ENCODE data around the gene COX6A2. TPM values are rescaled to one million over a fixed set of nuclear protein-coding genes. Genes with fewer than 3 reads are reported as not detected.

Gene COX6A2
- total and polyA plus RNA-seq, 2 experiments from 2014 or later: 6.0 TPM; not detected in 1

DNA sequence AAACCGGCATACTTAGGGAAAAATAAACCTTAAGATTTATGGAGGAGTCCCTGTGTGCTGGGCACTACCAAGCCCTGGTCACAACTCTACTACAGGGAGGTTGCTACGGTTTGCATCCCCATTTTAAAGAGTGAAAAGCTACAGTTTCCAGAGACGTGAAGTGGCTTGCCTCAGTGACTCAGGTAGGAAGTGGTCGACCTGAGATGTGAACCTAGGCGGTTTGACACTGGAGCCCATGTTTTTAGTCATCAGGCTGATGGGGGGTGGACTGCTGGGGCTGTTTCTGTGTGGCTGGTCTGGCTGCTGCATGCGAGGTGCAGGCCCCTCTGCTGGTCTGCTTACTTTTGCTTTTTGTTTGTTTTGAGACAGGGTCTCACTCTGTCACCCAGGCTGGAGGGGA, 6.6 kb downstream of the COX6A2 start:
- Mint-ChIP-seq H3K9me3 (peaks cover 12% of the 10 kb centered on the region), H3K36me3 (ENCODE audit: low read depth) (peaks cover 4% of the 10 kb centered on the region; the same call in 1 of the 3 replicates), H3K27me3 (ENCODE audit: insufficient read depth, low read depth, poor library complexity) (peaks cover 19% of the 10 kb centered on the region), H3K4me3 (no peak overlapping the region), H3K4me1 (no peaks in the 10 kb centered on the region; the same call in 2 of the 3 replicates), H3K27ac (no peak overlapping the region)
- TF ChIP-seq CREB1 (CRISPR knock-in tag; IDR thresholded peaks at IDR 0.05; ENCODE audit: low read depth): no peak
- TF ChIP-seq ZNF114 (CRISPR knock-in tag; IDR thresholded peaks at IDR 0.05): no peak
- no peak for TF ChIP-seq ETS1 (IDR thresholded peaks at IDR 0.05)
- TF ChIP-seq EZH2phosphoT487 (IDR thresholded peaks at IDR 0.05; ENCODE audit: unreplicated experiment): no peak
- ATAC-seq (no peak), DNase-seq (ENCODE audit: low spot score) (no peak)
- no peaks in the 10 kb centered on the region for H4K20me1 ChIP-seq (replicated peaks; ENCODE audit: insufficient read depth)
- no peak overlapping the region for H2AFZ ChIP-seq
- H3K4me3 ChIP-seq: no peak overlapping the region
- no peaks in the 10 kb centered on the region for H3K36me3 ChIP-seq (ENCODE audit: insufficient read depth)
- no peak overlapping the region for H3K4me2 ChIP-seq
- no peaks in the 10 kb centered on the region for H3K79me2 ChIP-seq (replicated peaks; ENCODE audit: insufficient read depth)
- H3K27ac ChIP-seq (ENCODE audit: low read depth): no peak overlapping the region
- H3F3A ChIP-seq (replicated peaks; ENCODE audit: low read depth): no peaks in the 10 kb centered on the region
- no peaks in the 10 kb centered on the region for H3K4me1 ChIP-seq (ENCODE audit: insufficient read depth)
- H3K9me2 ChIP-seq (ENCODE audit: insufficient read depth): no peaks in the 10 kb centered on the region
- H3K27me3 ChIP-seq (ENCODE audit: insufficient read depth): peaks cover 13% of the 10 kb centered on the region

- no peak overlapping the region for H3K4me2 ChIP-seq
- no peak overlapping the region for H3K4me3 ChIP-seq
- no peaks in the 10 kb centered on the region for H4K20me1 ChIP-seq (replicated peaks; ENCODE audit: insufficient read depth)
- no peak overlapping the region for H3K27ac ChIP-seq (ENCODE audit: low read depth)
- Mint-ChIP-seq H3K27me3 (ENCODE audit: insufficient read depth, low read depth, poor library complexity) (peaks cover 13% of the 10 kb centered on the region), H3K9me3 (peaks cover 2% of the 10 kb centered on the region; the same call in 2 of the 3 replicates), H3K4me1 (no peaks in the 10 kb centered on the region), H3K27ac (no peak overlapping the region), H3K36me3 (ENCODE audit: low read depth) (no peaks in the 10 kb centered on the region), H3K4me3 (no peak overlapping the region)
- no peaks in the 10 kb centered on the region for H3K79me2 ChIP-seq (replicated peaks; ENCODE audit: insufficient read depth)
- ATAC-seq (no peak), DNase-seq (ENCODE audit: low spot score) (no peak)
- no peaks in the 10 kb centered on the region for H3K27me3 ChIP-seq (ENCODE audit: insufficient read depth)
- H3K4me1 ChIP-seq (ENCODE audit: insufficient read depth): no peaks in the 10 kb centered on the region
- no peaks in the 10 kb centered on the region for H3F3A ChIP-seq (replicated peaks; ENCODE audit: low read depth)
- no peaks in the 10 kb centered on the region for H3K9me2 ChIP-seq (ENCODE audit: insufficient read depth)
- no peaks in the 10 kb centered on the region for H3K36me3 ChIP-seq (ENCODE audit: insufficient read depth)
- no peak overlapping the region for H2AFZ ChIP-seq
- TF ChIP-seq EZH2 (IDR thresholded peaks at IDR 0.05; ENCODE audit: low read depth, unreplicated experiment): no peak
- no peak for TF ChIP-seq NANOG (IDR thresholded peaks at IDR 0.05; ENCODE audit: borderline replicate concordance)
- TF ChIP-seq EZH2phosphoT487 (IDR thresholded peaks at IDR 0.05; ENCODE audit: unreplicated experiment): no peak
- no peak for TF ChIP-seq STAT1 (IDR thresholded peaks at IDR 0.05; ENCODE audit: unreplicated experiment)
- no peak for TF ChIP-seq REST (IDR thresholded peaks at IDR 0.05; ENCODE audit: unreplicated experiment)
- TF ChIP-seq JUNB (IDR thresholded peaks at IDR 0.05; ENCODE audit: unreplicated experiment): no peak
- no peak for TF ChIP-seq ZNF331 (CRISPR knock-in tag; IDR thresholded peaks at IDR 0.05; ENCODE audit: low read depth)
- no peak for TF ChIP-seq CREB1 (CRISPR knock-in tag; IDR thresholded peaks at IDR 0.05; ENCODE audit: low read depth)
- no peak for TF ChIP-seq ETS1 (IDR thresholded peaks at IDR 0.05)
- TF ChIP-seq, protein P1, sequence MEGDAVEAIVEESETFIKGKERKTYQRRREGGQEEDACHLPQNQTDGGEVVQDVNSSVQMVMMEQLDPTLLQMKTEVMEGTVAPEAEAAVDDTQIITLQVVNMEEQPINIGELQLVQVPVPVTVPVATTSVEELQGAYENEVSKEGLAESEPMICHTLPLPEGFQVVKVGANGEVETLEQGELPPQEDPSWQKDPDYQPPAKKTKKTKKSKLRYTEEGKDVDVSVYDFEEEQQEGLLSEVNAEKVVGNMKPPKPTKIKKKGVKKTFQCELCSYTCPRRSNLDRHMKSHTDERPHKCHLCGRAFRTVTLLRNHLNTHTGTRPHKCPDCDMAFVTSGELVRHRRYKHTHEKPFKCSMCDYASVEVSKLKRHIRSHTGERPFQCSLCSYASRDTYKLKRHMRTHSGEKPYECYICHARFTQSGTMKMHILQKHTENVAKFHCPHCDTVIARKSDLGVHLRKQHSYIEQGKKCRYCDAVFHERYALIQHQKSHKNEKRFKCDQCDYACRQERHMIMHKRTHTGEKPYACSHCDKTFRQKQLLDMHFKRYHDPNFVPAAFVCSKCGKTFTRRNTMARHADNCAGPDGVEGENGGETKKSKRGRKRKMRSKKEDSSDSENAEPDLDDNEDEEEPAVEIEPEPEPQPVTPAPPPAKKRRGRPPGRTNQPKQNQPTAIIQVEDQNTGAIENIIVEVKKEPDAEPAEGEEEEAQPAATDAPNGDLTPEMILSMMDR (conservative IDR thresholded peaks at IDR 0.05; ENCODE audit: low read depth in 2 of 2): no peak
- TF ChIP-seq POLR2AphosphoS5 (IDR thresholded peaks at IDR 0.05; ENCODE audit: low read depth): no peak
Observed at GRCh38 chr16:31420037-31420436, 8.1 kb downstream of the COX6A2 start.

All from GM23338 (cell line).